NK-92 (cell line): ENCODE results near the gene TIAL1.
A peak's percentile ranks its signal among the peaks of the same experiment; 100 is the strongest.
"Not testable (repeated sequence)": the region's sequence is repeated elsewhere in the genome, so short reads cannot be mapped to it uniquely, and the experiment has no call there.

Experiments
- DNase-seq: peaks from one replicate; lab custom pipeline; 2025; ENCODE audit not compliant: unreplicated experiment; lab: John Stamatoyannopoulos, UW

TIAL1 gene

DNA sequence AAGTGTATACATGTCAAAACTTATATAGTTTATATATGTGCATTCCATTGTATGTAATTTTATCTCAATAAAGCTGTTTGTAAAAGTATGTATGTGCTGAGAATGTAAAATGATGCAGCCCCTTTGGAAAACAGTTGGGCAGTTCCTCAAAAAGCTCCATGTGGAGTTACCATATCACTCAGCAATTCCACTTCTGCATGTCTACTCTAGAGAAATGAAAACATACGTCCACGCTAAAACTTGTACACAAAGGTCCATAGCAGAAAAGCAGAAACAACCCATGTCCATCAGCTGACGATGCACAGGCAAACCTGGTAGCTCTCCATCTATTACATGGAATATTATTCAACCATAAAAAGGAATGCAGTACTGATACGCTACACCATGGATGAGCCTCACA, 45.9 kb downstream of the TIAL1 start:
- DNase-seq: no peak

GRCh38 chr10:119549247-119549999, 47.3 kb downstream of the TIAL1 start:
- no peak for DNase-seq

DNA sequence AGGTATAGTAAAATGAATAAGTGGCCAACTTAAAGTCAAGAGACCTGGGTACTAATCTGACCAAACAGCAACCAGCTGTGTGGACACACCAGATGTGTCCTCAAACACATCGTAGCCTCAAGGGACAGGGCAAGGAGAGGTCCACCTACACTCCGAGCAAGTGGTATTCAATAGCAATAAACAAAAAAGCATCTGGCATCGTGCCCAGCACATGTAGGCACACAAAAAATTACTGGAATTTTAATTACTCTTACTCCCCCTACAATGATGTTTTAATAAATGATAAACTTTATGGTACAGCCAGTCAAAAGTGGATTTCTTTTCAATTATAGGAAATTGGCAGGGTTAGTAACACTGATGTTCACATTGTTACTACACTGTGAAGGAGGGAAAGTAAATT, 50.8 kb downstream of the TIAL1 start:
- DNase-seq: no peak

DNA sequence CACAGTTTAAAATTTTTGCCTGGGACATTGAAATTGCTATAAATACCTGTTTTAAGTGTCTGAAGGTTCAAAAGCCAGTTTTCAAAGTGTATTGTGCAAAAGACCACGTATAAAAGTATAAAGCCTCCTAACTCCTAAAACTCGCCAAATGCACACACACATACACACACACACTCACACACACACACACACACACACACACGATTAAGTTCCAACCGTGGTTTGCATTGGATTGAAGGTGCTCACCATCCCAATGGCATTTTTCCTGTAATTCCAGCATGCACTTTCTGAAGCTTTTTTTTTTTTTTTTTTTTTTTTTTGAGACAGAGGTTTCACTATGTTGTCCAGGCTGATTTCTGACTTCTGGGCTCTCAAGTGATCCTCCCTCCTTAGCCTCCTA, 51.5 kb downstream of the TIAL1 start:
- no peak for DNase-seq

- no peak for DNase-seq
These were observed 52.7 kb downstream of the TIAL1 start for GRCh38 chr10:119543814-119544642.

DNA sequence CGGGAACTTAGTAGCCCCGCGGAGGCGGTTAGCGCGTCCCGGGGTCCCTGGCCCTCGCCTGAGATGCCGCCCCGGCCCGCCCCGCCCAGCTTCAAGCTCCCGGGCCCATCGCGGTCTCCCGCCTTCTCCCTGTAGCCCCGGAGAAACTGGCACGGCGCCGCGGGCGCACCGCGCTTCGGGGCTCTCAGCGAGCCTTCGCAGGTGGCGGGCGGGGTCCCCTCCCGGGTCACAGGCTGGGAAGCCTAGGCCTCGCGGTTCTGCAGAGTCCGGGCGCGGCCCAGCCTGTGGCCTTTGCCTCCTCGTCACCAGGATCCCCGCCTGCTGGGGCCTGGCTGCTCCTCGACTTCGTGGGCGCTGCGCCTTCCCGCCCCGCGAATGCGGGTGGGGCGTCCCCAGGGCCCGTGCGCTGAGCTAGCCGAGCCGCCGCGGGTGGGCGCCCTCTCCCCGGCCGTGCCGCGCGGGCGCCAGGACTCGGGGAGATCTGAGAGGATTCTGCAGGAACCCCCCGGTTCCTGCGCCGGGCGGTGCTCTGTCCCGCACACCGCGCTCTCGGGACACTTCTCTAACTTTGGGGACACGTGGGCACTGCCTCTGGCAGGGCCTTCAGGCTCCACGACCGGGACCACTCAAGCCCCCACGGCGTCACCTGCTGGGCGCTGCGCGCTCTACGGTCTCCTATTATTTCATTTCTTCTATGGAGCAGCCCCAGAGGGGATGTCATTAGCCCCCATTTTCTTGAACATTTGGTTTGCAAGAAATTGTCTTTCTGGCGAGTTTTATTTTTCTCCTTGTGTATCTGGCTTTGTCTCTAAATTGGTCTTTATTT, 53.6 kb downstream of the TIAL1 start:
- no peak for DNase-seq

DNA sequence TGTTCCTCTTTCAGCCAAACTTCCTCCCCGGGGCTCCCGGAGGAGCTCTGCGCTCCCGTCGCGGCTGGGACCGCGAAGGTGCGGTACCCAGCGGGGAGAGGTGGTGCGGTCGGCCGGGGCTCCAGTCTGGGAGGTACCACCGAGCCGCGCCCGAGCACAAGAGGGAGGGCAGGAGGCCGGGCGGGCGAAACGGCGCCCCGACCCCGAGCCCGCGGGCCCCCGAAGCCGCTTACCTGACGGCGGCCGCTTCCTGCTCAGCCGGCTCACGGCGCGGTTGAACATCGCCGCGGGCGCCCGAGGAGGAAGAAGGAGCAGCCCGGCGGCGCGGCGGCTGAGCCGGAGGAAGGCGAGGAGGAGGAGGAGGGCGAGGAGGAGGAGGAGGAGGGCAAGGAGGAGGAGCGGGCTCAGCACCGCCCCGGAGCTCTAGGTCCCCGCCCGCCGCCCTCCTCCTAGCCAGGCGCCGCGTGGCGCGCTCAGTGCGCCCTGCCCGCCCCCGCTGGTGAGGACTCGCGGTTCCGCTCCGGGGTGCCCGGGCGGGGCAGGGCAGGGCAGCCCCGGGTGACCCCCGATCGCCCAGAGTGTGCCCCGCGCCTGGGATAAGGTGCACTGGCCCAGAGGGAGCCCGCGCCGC, 54.3 kb downstream of the TIAL1 start, which contains the start of gene RGS10:
RGS10 (minus strand) TSS at position 363 of the 631 bp plus-strand sequence; CDS start at position 282, 81 bp downstream.
- DNase-seq: peak; percentile 8

DNA sequence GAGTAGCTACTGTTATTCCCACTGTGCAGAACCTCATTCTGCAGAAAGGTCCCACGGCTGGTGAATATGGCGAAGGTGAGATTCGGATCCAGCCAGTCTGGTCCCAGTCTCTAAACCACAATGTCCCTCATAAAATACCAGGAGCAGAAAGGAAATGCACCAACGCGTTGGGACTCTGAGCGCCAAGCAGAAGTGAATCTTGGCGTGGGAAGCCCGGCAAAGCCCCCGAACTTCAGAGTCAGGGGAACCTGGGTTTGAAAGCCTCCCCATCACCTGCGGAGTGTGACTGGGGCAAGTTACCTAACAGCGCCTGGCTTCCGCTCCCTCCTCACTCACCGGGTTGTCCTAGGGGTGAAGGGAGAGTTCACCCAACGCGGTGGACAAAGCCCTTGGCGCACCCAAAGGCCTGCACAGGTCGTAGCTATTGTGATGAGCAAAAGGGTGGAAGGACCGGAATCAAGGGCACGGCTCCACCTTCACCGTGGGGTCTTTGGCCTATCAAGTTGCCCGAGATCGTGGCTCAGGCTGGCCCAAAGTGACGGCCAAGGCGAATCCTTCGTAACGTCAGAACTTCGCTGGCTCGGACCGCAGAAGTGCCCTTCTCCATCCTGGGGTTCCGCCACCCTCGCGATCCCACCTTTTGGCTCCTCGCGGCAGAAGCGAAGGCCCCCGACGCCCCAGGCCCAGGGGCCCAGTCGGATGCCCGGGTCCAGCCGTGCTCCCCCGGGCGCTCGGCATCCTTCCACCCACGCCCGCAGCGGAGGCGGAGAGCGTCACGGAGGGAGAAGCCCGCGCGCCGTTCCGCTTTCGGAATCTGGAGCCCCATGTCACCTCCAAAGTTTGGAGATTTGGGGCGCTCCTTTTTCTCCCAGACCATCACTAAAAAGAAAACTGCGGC, 55.1 kb downstream of the TIAL1 start:
- no peak for DNase-seq

GRCh38 chr10:119541046-119541445, 55.7 kb downstream of the TIAL1 start:
- no peak for DNase-seq

GRCh38 chr10:119540038-119540437, 56.7 kb downstream of the TIAL1 start:
- no peak for DNase-seq

DNA sequence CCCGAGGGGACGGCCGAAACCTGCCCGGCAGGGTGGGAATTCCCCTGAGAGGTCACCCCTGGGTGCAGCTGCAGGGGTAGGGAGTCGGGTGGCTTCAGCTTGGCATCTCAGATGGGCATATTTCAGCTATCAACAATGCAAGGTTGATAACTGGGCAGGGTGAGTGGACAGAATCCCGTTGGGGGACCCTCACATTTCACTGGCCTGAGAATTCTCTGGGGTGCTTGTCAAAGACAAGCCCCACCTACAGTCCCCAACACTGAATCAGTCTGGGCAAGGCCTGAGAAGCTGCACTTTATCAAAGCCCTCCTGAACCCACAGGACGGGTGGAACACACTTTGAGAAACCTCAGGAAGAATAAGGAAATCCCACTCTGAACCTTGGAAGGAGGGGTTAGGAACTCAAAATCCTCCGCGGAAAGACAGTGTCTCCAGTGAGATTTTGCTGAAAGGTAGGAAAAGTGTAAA, 57.4 kb downstream of the TIAL1 start:
- DNase-seq: no peak

GRCh38 chr10:119538632-119539358, 58.0 kb downstream of the TIAL1 start:
- DNase-seq: no peak

- no peak for DNase-seq
These were observed 58.7 kb downstream of the TIAL1 start for GRCh38 chr10:119537953-119538630.

DNA sequence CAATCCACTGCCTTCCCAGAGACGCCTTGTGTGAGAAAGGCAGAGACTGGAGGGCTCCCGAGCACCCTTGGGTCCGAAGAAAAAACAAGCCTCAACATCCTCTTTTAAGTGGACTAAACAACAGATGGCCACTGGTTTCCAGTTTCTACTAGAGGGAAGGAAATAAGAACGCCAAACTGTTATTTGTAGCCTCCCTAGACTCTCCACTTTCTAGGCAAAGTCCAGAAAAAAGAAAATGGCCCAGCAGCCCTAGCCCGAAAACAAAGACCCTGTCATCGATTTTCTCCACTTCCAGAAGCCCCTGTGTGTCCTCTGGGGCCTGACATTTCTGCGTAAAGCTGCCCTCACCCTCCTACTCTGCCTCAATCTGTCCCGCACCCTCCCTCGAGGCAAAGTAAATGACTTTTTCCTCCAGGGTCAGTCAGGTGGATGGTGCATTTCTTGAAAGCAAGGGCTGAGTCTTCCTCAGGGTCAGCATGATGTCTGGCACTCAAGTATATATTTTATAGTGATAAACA, 60.2 kb downstream of the TIAL1 start:
- DNase-seq: no peak

DNA sequence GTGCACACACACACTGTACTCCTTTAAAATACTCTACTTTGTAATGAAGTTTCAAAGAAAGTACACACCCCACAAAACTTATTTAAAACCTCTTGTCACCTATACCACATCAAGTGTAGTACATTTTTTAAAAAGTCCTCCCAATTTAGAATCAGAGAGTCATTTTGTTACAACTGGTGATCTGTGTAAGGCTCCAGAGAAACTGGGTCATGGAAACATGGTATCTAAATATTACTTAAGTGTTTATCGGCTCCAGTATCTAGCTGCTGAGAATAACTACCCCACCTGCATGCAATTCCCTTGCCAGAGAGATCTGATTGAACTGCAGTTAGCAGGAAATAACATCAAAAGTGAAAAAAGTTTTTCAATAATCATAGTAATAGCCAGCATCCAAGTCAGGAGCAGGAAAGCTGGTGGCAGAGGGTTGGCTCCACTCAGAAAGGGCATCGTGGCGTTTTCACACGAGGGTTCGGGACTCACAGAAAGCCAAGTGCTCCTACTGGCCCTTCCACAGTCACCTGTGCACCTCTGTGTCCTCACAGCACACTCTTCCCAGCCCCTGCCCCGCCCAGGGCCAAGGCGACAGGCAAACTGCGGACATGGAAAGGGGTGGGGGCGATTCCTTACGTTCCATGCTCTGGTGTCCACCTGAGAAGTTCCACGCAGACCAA, 60.8 kb downstream of the TIAL1 start:
- no peak for DNase-seq

- DNase-seq: no peak
These were observed 61.5 kb downstream of the TIAL1 start for GRCh38 chr10:119535305-119535704.

GRCh38 chr10:119533473-119533872, 63.3 kb downstream of the TIAL1 start:
- DNase-seq: no peak

DNA sequence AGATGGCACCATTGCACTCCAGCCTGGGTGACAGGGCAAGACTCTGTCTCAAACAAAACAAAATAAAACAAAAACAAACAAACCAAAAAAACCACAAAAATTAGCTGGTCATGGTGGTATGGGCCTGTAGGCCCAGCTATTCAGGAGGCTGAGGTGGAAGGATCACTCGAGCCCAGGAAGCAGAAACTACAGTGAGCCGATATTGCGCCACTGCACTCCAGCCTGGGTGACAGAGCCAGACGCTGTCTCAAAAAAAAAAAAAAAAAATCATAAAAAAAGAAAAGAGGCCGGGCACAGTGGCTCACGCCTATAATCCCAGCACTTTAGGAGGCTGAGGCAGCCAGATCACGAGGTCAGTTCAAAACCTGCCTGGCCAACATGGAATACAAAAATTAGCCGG, 64.0 kb downstream of the TIAL1 start:
- DNase-seq: not testable (repeated sequence)
